ENCODE results near the gene PEX7.
"Not testable (repeated sequence)": the region's sequence is repeated elsewhere in the genome, so short reads cannot be mapped to it uniquely, and the experiment has no call there.

Gene PEX7

DNA sequence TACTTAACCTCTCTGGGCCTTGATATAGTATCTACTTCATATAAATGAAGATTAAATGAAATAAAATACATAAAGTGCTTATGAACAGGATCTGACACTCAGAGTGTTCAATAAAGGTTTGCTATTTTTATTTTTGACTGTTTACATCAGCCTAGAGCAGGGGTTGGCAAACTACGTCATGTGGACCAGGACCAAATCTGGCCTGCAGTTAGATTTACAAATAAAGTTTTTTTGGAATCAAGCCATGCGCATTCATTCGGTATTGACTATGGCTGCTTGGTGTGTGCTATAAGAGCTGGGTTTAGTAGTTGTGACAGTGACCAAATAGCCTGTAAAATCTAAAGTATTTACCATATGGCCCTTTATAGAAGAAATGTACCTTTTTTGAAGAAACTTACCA, 20.8 kb downstream of the PEX7 start:
- no peak for DNase-seq

DNA sequence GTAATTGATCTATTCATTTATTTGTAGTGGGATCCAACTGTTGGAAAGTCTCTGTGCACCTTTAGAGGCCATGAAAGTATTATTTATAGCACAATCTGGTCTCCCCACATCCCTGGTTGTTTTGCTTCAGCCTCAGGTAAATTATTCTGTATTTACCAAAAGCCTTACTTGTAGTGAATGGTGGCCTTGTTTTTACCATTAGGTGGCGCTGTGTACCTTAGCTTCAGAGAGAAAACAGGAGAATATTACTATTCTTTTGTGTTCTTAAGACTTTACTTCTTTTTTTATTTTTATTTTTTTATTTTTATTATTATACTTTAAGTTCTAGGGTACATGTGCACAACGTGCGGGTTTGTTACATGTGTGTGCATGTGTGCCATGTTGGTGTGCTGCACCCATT, 23.7 kb downstream of the PEX7 start:
- peak in 1 of 2 experiments; percentile 26 for DNase-seq

DNA sequence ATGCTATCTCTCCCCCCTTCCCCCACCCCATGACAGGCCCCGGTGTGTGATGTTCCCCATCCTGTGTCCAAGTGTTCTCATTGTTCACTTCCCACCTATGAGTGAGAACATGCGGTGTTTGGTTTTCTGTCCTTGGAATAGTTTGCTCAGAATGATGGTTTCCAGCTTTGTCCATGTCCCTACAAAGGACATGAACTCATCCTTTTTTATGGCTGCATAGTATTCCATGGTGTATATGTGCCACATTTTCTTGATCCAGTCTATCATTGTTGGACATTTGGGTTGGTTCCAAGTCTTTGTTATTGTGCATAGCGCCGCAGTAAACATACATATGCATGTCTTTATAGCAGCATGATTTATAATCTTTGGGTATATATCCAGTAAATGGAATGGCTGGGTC, 24.1 kb downstream of the PEX7 start:
- not testable (repeated sequence) for DNase-seq

DNA sequence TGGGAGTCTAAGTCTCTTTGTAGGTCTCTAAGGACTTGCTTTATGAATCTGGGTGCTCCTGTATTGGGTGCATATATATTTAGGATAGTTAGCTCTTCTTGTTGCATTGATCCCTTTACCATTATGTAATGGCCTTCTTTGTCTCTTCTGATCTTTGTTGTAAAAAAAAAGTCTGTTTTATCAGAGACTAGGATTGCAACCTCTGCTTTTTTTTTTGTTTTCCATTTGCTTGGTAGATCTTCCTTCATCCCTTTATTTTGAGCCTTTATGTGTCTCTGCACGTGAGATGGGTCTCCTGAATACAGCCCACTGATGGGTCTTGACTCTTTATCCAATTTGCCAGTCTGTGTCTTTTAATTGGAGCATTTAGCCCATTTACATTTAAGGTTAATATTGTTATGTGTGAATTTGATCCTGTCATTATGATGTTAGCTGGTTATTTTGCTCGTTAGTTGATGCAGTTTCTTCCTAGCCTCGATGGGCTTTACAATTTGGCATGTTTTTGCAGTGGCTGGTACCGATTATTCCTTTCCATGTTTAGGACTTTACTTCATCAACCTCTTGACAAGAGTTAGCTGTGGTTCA, 27.7 kb downstream of the PEX7 start:
- not testable (repeated sequence) for DNase-seq

DNA sequence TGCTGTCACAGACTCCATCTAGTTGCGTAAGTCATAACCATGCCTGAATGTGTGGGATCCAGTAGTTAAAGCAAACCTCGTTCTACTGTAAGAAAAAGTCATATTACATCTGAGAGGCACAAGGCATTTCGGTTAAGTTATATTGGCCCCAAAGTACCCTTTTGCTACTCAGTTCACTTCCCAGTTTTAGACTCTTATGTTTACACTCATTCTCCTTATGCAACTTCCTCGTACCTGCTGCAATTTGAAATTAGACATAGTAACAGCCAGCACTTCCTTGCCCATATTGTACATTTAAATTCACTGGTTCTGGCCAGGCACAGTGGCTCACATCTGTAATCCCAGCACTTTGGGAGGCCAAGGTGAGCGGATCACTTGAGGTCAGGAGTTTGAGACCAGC, 37.0 kb downstream of the PEX7 start:
- DNase-seq, result no peak

DNA sequence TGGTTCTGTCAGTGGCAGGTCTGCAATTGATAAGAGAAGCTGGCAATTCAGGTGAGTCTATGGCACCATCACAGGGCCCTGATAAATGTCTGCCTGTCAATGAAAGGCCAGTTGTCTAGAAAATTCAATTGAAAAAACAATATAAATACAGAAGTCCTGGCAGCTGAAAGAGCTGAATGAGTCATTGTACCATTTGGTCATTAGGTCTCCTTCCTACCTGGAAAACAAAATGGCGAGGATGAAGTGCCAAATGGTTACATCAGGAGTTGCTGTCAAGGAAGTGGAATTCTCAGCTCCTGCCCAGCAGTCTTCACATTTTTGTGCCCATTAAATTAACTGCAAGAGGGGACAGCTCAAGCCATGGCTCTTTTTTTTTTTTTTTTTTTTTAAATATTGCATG, 37.7 kb downstream of the PEX7 start:
- DNase-seq, result no peak

DNA sequence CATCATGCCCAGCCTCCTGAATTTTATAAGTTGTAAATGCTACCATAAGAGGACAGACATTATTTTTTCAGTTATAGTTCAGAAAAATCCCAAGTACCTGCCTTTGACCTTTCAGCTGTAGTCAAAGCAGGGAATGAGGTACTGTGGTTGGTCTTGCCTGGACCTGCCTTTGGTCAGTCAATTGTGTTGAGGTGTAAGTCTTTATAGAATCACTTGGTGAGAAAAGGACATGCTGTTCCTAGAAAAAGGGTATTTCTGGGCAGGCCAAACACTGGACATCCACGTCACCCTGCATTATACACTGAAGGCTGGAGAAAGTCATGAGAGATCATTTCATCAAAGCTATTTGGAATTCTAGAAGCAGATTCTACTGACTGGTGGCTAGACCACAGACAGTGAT, 40.3 kb downstream of the PEX7 start:
- DNase-seq, result no peak

DNA sequence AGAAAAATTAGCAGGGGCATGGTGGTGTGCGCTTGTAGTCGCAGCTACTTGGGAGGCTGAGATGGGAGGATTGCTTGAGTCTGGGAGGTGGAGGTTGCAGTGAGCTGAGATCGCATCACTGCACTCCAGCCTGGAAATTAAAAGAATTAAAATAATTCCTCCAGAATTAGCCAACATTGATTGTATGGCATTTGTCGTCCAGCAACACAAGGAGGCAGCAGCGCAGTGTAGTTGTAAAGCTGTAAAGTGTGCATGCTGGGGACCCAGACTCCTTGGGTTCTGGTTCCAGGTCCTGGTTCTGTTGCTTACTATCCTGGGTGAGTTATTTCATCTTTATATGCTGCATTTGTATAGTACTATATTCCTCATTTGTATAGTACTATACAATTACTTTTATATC, 41.4 kb downstream of the PEX7 start:
- DNase-seq, result no peak

DNA sequence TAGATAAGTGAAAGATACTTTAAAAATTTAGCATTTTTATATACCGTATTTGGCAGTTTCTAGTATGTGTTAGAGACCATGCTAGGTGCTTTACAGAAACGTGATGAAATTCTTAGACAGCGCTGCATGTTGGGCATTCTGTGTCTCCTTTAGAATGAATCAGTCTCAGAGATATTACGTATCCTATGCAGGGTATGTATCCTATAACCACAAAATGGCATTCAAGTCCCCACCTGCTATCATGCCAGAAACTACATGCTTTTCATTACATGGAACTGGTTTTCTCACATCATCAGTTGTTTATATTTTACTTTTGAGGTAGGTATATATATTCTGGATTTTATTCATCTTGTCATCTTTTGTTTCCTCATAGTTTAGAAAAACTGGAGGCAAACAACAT, 42.3 kb downstream of the PEX7 start:
- no peak for DNase-seq

DNA sequence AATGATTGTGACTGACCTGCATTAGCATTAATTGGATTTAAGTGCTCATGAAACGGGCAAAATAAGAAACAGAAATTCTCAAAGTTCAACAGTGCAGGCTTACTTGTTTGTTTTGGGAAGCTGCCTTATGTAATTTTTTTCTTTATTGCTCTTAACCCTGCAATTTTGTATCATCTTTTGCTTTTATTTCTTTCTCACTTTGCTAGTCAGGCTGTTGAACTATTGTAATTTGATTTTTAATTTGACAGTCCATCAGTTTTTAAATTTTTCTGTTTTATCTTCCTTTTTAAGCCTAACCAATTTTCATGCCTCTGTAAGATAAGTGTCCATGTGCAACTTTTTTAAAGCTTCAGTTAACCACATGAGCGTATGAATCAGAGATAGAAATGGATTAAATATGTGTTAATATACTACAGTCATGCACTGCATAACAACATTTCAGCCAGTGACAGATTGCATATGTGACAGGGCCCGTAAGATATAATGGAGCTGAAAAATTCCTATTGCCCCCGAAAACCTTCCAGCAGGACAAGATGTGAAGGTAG, 44.6 kb downstream of the PEX7 start:
- DNase-seq, result no peak

DNA sequence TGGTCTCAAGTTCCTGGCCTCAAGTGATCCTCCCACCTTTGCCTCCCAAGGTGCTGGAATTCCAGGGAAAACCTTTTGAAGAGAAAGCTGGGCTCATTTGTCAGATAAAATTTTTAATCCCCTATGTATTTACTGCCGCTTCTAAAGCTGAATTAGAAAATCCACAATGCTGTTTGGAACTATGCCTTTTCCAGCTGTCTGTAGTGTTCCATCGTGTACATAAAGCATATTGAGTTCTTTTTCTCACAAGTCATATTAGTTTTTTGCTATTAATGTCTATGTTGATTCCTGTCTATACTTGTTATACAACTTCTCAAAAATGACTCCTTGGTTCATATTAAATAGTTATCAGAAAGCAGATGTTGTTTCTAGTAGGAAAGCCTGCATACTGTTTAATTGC, 47.1 kb downstream of the PEX7 start:
- no peak for DNase-seq

DNA sequence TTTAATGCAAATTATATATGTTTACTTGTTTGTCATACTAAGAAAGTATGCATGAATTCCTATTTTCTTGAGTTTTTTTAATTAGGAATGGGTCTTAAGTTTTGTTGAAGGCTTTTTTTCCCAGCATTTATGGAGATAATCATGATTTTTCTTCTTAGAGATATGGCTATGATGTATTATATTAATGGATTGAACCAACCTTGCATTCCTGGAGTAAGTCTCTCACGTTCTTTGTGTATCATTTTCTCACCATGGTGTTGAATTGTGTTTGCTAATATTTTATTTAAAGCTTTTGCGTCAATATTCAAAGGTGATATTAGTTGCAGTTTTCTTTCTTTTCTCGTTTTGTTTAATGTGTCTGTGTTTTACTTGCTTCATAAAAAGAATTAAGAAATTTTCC, 51.4 kb downstream of the PEX7 start:
- DNase-seq, result no peak

DNA sequence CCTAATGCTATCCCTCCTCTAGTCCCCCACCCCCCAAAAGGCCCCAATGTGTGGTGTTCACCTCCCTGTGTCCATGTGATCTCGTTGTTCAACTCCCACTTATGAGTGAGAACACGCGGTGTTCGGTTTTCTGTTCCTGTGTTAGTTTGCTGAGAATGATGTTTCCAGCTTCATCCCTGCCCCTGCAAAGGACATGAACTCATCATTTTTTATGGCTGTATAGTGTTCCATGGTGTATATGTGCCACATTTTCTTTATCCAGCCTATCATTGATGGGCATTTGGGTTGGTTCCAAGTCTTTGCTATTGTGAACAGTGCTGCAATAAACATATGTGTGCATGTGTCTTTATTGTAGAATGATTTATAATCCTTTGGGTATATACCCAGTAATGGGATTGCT, 54.1 kb downstream of the PEX7 start:
- not testable (repeated sequence) for DNase-seq

DNA sequence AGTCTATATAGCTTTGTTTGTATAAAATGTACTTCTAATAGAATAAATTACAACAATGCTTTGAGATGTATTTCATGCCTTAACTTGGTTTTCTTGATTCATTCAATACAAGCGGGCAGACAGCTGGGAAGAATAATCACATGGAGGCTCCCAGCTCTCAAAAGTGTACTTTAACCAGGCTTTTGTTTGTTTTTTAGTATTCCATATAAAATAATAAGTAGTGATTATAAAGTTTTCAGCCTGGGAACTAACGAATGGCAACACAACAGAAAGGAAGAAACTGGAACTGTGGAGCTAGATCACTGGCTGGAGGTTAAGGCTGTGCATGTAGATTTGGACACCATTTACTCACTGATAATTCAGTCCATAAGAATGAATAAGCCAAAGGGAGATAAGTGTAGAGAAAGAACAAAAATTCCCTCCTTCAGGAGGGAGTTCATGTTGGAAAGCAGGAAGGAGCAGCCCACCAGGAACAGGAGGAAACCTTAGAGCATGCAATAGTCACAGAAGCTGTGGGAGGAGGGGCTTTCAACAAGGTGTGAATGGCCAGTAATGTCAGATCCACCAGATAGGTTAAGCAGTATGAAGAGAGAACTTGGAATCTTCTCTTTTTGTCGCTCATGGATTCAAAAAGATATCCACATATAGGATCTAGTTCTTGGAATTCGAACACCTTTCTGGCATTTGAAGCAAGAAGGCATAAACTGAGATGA, 58.5 kb downstream of the PEX7 start:
- DNase-seq, result no peak

DNA sequence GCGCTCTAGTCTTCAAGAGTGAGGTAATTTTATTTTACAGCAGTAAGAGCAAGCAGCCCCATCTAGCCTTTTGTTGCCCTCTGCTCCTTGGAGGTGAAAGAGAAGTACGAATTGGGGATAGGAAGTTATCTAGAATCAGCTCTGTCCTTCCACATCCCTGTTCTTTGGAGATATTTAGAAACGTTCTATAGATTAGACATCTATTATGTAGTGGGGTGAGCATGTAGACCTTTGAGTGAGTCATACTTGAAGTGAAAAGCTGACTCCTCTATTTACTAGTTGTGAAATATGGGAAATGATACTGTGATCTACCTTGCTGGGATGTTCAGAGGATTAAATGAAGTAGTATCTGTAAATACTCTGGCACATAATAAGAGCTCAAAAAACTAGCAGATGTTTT, 63.7 kb downstream of the PEX7 start:
- no peak for DNase-seq

DNA sequence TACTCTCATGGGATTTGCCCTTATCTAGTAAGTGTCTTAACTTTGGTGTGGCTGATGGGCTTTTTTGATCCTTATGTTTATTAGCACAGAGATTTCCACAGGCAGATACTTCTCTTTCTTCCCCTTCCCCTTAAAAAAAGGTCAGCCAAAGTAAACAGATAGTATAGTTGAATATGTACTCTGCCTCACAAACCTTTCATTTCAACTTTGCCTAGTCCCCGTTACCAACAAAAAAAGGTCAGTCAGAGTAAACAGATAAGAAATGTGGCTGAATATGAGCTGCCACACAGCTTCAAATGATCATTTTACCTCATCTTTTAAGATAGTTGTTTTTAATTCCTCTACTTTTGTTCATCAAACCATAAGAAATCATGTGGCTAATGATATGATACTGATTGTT, 65.6 kb downstream of the PEX7 start:
- no peak for DNase-seq

DNA sequence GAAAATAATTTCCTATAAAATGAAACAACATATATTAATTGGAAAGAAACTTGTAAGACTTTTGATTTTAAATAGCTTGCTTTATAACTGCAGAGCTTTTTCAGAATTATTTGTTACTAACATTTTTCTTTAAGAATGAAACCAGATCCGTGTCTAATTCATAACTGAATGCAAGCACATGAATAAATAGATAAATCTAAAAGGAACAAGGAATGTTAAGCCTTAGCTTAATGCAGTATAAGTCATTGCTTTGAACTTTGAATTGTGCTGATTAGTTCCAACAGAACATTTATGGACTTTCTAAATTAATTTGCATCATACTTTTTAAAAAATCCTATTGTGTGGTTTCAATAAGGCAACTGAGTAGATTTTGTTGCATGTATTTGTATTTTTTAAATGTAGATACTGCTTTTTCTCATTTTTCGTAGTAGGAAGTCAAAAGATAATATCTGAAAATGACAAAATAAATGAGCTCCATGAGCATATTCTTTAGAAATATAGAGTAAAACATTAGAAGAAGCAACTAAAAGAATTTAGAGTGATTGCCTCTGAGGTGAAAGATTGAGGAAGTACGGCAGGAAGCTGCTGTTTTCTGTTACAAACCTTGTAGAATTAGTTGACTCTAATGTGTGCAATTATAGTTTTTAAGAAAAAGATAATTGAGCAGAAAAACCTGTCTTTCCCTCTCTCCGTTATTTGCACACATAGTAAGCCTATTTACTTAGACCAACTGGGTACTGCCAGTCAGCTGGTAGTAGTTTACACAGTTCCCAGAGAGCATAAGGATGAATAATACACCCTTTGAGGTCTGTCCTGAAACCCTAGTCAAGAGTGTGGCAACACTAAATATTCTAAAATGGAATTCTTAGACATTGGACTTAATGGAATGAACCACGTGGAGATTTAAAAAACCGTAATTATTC, 67.1 kb downstream of the PEX7 start:
- no peak for DNase-seq

DNA sequence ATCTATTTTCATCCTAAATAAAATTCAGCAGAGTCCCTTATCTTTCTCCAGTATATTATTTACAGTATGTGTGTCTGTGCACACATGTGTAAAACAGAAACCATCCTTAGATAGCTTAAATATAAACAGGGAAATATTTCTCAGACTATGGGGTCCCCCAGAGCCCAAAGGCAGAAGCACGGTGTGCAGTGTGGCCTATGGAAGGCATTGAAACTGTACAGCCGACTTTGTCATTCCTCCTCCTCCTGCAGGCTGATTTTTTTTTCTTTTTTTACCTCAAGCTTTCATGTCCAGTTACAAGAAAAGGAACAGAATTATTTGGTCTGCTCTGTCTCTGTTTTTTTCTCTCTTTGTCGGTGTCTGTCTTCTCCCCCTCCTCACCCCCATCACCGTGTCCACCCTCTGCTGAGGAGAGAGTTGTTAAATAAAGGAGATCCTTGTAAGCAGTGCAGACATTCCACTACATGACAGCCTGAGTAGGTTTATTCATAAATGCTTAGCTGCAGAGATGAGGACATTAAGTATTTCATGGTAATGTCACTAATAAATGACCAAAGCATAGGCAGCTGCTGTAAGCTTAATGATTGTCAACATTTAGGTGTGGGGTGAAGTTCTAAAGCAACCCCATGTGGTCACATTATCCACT, 67.9 kb downstream of the PEX7 start:
- no peak for DNase-seq

DNA sequence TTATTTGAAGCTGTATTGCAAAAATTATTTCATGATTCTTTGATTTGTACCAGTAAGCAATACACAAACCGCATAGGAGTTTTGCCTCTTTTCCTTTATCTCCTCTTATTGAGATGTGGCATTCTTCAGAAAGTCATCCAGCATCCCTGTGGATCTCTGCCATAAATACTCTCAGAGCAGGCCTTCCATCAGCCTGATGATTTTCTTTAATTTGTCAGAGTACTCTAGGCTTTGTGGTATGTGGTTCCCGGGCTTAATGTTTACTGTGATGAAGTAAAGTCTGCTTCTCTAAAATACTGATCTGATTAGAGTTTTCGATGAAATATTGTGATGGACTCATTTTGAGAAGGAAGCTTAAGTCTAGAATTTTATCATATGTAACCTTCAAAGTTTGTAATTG, 68.6 kb downstream of the PEX7 start:
- no peak for DNase-seq

DNA sequence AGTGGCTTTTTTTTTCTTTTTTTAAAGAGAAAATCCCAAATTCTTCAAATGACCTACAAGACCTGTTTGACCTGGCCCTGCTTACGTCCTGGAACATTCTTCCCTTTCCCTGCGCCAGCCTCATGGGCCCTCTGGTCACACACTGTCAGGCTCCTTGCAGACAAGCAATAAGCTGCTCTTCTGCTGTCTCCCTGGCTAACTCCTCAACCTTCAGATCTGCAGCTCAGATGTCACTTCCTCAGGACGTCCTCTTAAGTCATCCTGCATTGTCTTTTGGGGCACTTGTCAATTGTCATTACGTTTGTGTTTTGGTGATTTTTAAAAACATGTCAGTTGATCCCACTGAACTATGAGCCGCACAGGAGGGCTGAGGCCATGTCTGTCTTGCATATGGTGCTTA, 70.8 kb downstream of the PEX7 start:
- no peak for DNase-seq

DNA sequence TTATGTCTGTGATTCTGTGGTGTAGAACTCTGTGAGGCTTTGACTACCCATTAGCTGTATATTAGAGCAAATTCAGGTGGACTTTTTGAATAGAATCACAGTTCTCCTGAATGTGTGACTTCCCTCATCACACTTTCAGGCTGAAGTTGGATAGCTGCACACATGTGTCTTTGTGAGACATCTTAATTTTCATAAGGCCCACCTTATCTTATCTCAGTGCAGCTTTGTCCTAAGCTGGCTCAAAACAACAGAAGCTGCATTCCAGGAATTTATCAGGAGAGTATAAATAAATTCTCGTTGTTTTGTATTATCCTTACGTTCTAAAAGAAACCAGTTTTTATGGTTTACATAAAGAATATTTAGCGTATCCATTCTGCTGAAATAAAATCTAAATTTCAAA, 73.5 kb downstream of the PEX7 start:
- no peak for DNase-seq

DNA sequence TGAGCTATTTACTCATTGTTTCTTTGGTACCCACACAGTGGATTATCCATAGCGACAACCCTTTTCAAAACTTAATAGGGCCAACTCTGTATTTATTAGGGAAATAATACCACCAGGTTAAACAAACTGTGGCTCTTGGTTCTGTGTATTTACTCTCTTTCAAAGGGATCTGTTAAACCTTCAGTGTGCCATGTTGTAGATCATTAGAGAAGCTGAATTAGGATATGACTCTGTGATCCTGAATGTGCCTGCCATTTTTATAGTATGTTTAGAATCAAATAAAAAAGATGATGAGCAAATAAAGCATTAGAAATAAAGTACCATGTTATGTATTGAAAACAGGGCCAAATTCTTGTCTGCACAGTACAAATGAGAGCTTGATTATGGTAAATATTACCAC, 74.7 kb downstream of the PEX7 start:
- DNase-seq, result no peak

DNA sequence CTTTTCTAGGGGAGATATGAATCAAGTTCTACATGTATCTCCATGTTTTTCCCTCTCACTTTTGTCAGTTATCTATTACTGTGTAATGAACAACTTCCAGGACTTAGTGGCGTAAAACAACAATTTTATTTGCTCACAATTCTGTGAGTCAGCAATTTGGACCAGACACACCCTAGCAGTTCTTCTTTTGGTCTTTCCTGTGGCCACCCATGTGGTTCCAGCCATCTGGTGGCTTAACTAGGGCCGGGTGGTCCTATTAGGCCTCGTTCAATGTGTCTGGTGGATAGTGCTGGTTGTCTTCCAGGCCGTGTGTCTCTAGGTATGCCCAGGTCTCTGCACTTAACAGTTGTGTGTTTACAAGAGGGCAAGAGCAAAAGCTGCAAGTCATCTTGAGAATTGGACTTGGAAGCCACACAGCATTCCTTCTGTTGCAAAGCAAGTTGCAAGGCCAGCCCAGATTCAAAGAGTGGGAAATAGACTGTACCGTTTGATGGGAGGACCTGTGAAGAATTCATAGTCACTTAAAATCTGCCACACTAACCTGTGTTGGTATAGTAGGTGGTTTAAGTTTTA, 78.9 kb downstream of the PEX7 start:
- no peak for DNase-seq
